ENCODE results near the gene PRKCH.

PRKCH gene

DNA sequence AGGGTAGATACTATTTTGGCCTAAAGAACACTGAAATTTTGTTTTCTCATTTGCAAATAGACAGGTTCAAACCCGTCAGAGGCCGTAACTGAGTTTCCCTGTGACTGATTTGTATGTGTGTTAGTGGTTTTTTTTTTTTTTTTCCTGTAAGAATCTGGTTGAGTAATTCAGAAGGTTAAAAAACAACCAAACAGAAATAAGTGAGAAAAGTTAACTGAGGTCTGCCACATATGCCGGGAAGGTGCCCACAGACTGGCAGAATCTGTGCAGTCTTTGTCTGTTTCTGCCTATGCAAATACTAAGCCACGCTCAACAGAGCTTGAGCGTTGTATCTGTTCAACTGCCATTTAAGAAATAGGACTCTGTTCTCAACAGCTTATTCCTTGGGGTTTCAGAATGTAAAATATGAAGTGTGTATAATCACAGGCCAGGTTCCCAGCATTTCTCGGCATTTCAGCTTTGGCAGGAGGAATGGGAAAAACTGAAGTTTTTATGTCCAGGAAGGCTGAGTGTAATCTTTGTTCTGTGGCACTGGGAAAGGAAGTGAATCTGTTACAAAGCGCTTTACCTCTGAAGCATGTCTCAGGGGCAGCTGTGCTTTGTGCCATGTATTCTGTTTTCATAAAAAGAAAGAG is 181.9 kb downstream of the PRKCH start:
- DNase-seq, result peak; percentile 57 to 87
- Mint-ChIP-seq H3K4me1 (peaks cover 100% of the 10 kb centered on the region), H3K4me3 (peak overlapping the region; percentile 76 to 77), H3K27ac (peak overlapping the region; percentile 97 to 98), H3K9me3 (peaks cover 0 to 4% of the 10 kb centered on the region in 2 donors), H3K27me3 (no peaks in the 10 kb centered on the region)
- peak; percentile 93 for ATAC-seq

- H3K9me3 Mint-ChIP-seq, result peaks cover 0 to 4% of the 10 kb centered on the region in 2 donors
- peaks cover 100% of the 10 kb centered on the region for H3K4me1 Mint-ChIP-seq
- DNase-seq (no peak), ATAC-seq (peak; percentile 11)
- peak overlapping the region; percentile 65 to 97 for H3K27ac Mint-ChIP-seq
- H3K4me3 Mint-ChIP-seq, result peak overlapping the region; percentile 15 to 80
- no peaks in the 10 kb centered on the region for H3K27me3 Mint-ChIP-seq
Measured at GRCh38 chr14:61504901-61505300, 183.5 kb downstream of the PRKCH start.

DNA sequence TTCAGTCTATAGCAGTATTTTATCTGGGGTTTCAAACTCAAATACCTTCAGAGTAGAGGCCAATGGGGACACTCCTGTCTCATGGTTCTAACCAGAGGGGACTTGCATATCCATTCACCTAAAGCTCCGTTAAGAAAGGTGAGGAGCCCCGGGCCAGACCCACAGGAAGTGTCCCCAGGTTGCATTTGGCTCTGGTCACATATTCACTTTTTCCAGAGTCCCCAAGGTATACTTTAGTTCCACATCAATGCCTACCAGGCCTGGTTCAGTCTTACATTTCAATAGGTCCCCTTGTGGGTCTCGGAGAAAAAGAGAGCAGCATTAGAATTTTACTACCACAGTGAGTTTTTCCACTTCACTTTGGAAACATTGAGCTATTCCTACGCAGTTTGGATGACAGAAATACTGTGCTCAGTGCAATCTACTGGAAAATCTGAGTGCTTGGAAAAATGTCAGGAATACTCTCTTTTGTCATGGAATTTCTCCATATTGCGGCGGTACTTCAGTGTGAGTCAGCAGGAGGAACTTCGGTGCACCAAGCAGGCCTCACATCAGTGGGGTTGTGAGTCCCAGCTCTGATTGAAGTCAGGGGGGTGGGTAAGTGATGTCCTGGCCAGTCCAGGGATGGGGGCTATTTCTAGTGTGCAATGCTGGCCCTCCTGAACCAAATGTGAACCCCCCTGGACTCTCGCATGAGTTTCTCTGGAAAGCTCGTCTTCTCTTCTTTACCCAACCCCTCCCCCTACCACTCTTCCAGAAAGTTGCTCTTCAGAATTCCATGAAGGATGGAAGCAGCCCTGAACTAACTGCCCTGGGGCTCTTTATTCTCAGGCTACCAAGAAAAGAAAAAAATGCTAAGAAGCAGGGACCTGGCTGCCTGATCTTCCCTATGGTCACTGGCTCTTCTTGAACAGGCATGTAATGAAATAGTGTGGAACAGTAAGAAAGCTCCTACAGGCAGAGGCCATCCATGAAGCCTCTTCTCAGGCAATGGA is 184.7 kb downstream of the PRKCH start:
- Mint-ChIP-seq H3K4me3 (peak overlapping the region; percentile 44 to 80), H3K9me3 (peaks cover 0 to 4% of the 10 kb centered on the region in 2 donors), H3K27me3 (no peaks in the 10 kb centered on the region), H3K27ac (peak overlapping the region; percentile 94 to 97), H3K4me1 (peaks cover 100% of the 10 kb centered on the region)
- ATAC-seq (peak; percentile 19), DNase-seq (peak in 1 of 2 donors; percentile 49)

- Mint-ChIP-seq H3K27ac (peak overlapping the region; percentile 7 to 73), H3K9me3 (peaks cover 0 to 4% of the 10 kb centered on the region in 2 donors), H3K27me3 (no peaks in the 10 kb centered on the region), H3K4me1 (peaks cover 100% of the 10 kb centered on the region), H3K4me3 (peak overlapping the region in 1 of 2 donors; percentile 56)
- DNase-seq (no peak), ATAC-seq (no peak)
Measured at GRCh38 chr14:61508526-61508925, 187.1 kb downstream of the PRKCH start.

DNA sequence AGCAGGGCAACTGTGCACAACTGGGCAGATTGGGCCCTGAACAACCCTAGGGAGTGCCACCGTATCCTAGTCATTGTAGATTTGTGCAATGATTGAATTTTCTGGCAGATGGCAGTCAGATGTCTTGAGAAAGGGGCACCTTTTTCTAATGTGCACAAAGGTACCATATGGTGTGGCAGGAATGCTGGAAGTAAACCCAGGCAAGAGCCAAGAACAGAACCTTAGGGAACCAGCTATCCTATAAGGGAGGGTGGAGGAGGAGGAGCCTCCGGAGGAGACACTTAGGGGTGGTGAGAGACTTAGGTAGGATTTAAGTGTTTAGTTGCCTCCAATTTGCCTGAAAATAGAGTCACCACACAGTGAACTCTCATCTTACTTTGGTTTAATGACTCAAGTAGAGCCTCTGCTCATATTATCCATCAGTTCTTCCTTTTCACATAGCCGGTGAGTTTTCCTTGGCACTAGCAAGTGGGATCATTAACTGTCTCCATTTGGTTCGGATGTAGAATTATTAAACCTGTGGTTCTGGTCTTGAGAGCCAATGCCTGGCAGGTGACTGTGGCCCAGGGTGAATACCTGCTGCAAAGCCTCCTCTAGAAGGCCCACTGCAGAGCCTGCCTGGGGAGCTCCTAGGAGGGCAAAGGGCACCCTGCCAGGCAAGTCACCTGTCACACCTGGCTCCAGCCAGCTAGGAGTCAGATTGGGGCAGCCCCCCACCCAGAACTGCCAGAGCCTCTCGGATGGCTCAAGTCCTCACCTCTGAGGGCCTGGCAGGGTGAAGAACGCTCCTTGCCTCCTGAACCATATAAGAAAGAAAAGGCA is 189.6 kb downstream of the PRKCH start:
- Mint-ChIP-seq H3K4me1 (peaks cover 100% of the 10 kb centered on the region), H3K27me3 (no peaks in the 10 kb centered on the region), H3K4me3 (peak overlapping the region; percentile 60 to 73), H3K9me3 (peaks cover 0 to 4% of the 10 kb centered on the region in 2 donors), H3K27ac (peak overlapping the region; percentile 51 to 94)
- ATAC-seq (peak; percentile 56), DNase-seq (no peak)

- peak; percentile 40 to 77 for DNase-seq
- Mint-ChIP-seq H3K9me3 (peaks cover 0 to 2% of the 10 kb centered on the region in 2 donors), H3K4me3 (peak overlapping the region; percentile 60 to 73), H3K27me3 (no peaks in the 10 kb centered on the region), H3K4me1 (peaks cover 100% of the 10 kb centered on the region), H3K27ac (peak overlapping the region; percentile 51 to 94)
- peak; percentile 85 for ATAC-seq
Measured at GRCh38 chr14:61511558-61511948, 190.2 kb downstream of the PRKCH start.

- Mint-ChIP-seq H3K4me1 (peaks cover 100% of the 10 kb centered on the region), H3K27ac (peak overlapping the region; percentile 56 to 96), H3K27me3 (no peaks in the 10 kb centered on the region), H3K9me3 (no peaks in the 10 kb centered on the region), H3K4me3 (peak overlapping the region; percentile 60 to 80)
- no peak for DNase-seq
- ATAC-seq, result peak; percentile 69
Measured at GRCh38 chr14:61512026-61512834, 190.9 kb downstream of the PRKCH start.

DNA sequence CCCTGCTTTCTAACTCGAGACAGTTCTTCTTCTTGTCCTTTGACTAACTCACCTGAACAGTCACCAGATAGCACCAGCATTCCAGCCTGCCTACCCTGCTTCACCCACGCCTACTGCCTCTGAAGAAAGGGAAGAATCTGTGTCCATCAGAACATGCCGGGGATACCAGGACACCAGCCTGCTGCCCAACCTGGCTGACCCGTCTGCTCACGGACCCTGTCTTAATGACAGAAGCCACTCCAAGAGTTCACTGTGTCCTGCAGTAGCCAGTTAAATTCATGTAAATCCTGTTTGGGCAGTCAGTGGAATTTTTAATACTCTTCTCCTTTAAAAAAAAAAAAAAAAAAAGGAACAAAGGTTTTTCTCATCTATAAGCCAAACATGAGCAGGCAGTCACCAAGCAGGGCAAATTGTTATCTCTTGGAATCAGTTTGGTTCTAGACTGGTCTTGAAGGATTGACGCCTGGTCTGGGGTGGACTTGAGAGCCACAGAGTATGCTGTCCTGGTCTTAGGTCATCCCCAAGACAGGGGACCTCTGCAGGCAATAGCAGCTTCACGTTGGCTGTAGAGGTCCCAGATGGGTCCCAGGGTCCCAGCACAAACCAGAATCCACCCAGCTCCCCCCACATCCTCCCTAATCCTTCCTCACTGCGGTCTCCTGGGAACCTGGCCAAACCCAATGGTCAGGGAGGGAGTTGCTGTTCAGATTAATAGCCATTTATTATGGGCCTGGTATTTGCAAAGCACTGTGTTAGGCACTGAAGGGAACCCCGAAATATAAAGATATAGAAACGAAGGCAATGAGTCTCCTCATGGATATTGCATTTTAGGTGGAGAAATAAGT is 192.8 kb downstream of the PRKCH start:
- Mint-ChIP-seq H3K9me3 (no peaks in the 10 kb centered on the region), H3K4me1 (peaks cover 100% of the 10 kb centered on the region), H3K27me3 (no peaks in the 10 kb centered on the region), H3K4me3 (no peak overlapping the region), H3K27ac (peak overlapping the region; percentile 31 to 61)
- DNase-seq (no peak), ATAC-seq (no peak)

- no peak overlapping the region for H3K27ac Mint-ChIP-seq
- H3K4me1 Mint-ChIP-seq, result peaks cover 98% of the 10 kb centered on the region
- H3K9me3 Mint-ChIP-seq, result no peaks in the 10 kb centered on the region
- no peaks in the 10 kb centered on the region for H3K27me3 Mint-ChIP-seq
- no peak overlapping the region for H3K4me3 Mint-ChIP-seq
- DNase-seq, result no peak
- ATAC-seq, result no peak
Measured at GRCh38 chr14:61514927-61515326, 193.5 kb downstream of the PRKCH start.

DNA sequence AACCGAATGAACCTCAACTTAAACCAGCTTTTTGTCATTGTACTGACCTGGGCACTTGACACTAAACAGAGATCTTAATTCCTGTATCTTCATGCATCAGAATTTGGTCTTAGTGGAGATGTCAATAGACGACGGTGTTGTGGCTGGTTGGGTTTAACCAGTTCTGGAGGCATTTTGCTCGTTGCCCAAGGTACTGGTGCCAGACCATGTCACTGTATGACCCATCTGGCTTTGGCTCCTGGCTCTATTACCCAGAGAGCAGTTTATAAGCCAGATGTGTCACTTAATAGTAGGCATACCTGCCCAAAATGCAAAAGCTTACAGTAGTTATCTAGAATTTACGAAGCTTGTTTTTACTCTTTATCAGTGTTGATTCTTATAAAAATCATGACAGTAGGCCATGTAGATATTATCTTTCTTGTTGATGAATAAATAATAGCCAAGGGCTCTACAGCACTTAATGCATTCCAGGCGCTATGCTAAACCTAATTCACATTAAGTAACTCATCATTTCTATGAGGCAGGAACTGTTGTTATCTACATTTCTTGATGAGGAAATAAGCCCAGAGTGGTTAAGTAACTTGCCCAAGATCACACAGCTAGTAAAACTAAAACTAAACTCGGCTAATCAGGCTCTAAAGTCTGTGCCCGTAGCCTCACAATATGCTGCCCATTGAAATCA is 194.2 kb downstream of the PRKCH start:
- ATAC-seq, result no peak
- no peak for DNase-seq
- Mint-ChIP-seq H3K27ac (peak overlapping the region; percentile 50 to 82), H3K9me3 (no peaks in the 10 kb centered on the region), H3K4me3 (no peak overlapping the region), H3K4me1 (peaks cover 97% of the 10 kb centered on the region), H3K27me3 (no peaks in the 10 kb centered on the region)

GRCh38 chr14:61516118-61516743 is 194.9 kb downstream of the PRKCH start:
- ATAC-seq (no peak), DNase-seq (no peak)
- Mint-ChIP-seq H3K27ac (peak overlapping the region; percentile 50 to 82), H3K4me3 (no peak overlapping the region), H3K9me3 (no peaks in the 10 kb centered on the region), H3K27me3 (no peaks in the 10 kb centered on the region), H3K4me1 (peaks cover 91% of the 10 kb centered on the region)

- Mint-ChIP-seq H3K4me1 (peaks cover 89% of the 10 kb centered on the region), H3K9me3 (peaks cover 0 to 3% of the 10 kb centered on the region in 2 donors), H3K27ac (peak overlapping the region in 1 of 2 donors; percentile 73), H3K4me3 (peak overlapping the region in 1 of 2 donors; percentile 33), H3K27me3 (no peaks in the 10 kb centered on the region)
- no peak for ATAC-seq
- DNase-seq, result no peak
Measured at GRCh38 chr14:61516964-61517653, 195.7 kb downstream of the PRKCH start.
